Measurements from ENCODE around the gene HTR3D.

Gene HTR3D

GRCh38 chr3:184085389-184085852 is 53.9 kb downstream of the HTR3D start:
- no peak for TF ChIP-seq CTCF (IDR thresholded peaks at IDR 0.05)

All from LNCAP (cell line).